GM12891 (cell line): ENCODE data around the gene AK8.

Experiments
- PAX5 ChIP-seq: IDR thresholded peaks from 2 replicates; pipeline ENCODE4 v1.6.1; 2011; ENCODE audit warnings: low read length, moderate library complexity, mild to moderate bottlenecking; ENCODE audit not compliant: insufficient read depth, severe bottlenecking
- POLR2A ChIP-seq: IDR thresholded peaks from 2 replicates; pipeline ENCODE4 v1.6.1; 2011; ENCODE audit warnings: low read depth, low read length, control low read depth
- POLR2AphosphoS5 ChIP-seq: IDR thresholded peaks from 2 replicates; pipeline ENCODE4 v1.6.1; 2011; ENCODE audit warnings: low read depth, low read length, control low read depth
- POU2F2 ChIP-seq: IDR thresholded peaks from 2 replicates; pipeline ENCODE4 v1.6.1; 2011; ENCODE audit warnings: low read depth, mild to moderate bottlenecking, control low read depth, low read length, moderate library complexity
- TAF1 ChIP-seq: IDR thresholded peaks from 2 replicates; pipeline ENCODE4 v1.6.1; 2011; ENCODE audit warnings: low read depth, low read length, control low read depth

DNA sequence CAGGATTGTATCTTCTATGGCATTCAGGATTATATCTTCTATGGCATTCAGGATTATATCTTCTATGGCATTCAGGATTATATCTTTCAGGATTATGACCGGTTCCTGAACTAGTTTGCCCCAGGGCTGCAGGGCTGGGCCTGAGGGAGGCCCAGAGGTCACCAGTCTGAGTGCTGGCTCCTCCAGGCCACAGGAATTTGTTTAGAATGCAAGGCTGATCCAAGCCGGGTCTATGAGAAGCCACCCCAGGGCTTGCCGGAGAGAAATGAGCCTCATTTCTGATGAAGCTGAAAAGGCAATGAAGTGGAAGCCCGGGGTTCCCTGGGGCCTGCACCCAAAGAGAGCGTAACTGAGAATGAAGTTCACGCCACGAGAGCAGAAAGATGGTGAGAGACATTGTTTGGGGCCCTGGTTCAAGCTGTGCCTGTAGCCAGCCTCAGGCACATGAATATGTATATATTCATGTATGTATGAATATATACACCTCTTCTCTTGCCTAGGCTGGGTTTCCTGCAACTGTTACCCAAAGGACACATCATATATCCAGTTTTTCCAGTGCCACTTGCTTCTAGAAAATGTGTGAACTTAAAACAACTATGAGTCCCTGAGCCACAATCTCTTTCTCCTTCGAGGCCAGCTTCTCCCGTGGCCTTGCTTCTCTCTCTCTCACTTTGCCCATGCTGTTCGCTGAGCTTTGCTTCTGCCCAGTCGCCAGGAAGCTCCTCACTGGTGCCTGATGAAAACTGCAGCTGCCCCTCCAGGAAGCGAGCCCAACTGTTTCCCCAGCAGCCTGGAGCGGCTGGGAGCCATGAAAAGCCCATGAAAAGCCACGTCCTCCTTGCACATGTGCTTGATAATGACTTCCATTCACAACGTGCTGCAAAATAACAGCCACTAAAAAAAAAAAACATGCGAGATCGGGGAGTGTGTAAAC is 145.5 kb downstream of the AK8 start:
- TF ChIP-seq POLR2AphosphoS5 (no peak), TAF1 (no peak), POLR2A (no peak), POU2F2 (no peak), PAX5 (no peak)
